ENCODE measurements around the gene CCL15.
"Not testable (repeated sequence)": the region's sequence is repeated elsewhere in the genome, so short reads cannot be mapped to it uniquely, and the experiment has no call there.

CCL15 gene

GRCh38 chr17:36008998-36009665, 7.8 kb upstream of the CCL15 start:
- no peak for DNase-seq (ENCODE audit: extremely low read depth, low read depth)
- peak; percentile 29 for TF ChIP-seq CTCF (IDR thresholded peaks at IDR 0.05; ENCODE audit: low read depth, low read length)

GRCh38 chr17:36004594-36005108, 3.3 kb upstream of the CCL15 start:
- no peak for DNase-seq (ENCODE audit: extremely low read depth, low read depth)
- no peak for TF ChIP-seq CTCF (IDR thresholded peaks at IDR 0.05; ENCODE audit: low read depth, low read length)

GRCh38 chr17:36002631-36003030, 1.3 kb upstream of the CCL15 start:
- no peak for DNase-seq (ENCODE audit: extremely low read depth, low read depth)
- TF ChIP-seq CTCF (IDR thresholded peaks at IDR 0.05; ENCODE audit: low read depth, low read length), result no peak

- TF ChIP-seq CTCF (IDR thresholded peaks at IDR 0.05; ENCODE audit: low read depth, low read length), result no peak
- DNase-seq (ENCODE audit: extremely low read depth, low read depth), result no peak
Observed at GRCh38 chr17:36001862-36002603, 680 bp upstream of the CCL15 start.

- DNase-seq (ENCODE audit: extremely low read depth, low read depth), result no peak
- TF ChIP-seq CTCF (IDR thresholded peaks at IDR 0.05; ENCODE audit: low read depth, low read length), result no peak
Observed at GRCh38 chr17:36000732-36001109, 632 bp downstream of the CCL15 start.

GRCh38 chr17:35998756-35999155, 2.6 kb downstream of the CCL15 start:
- DNase-seq (ENCODE audit: extremely low read depth, low read depth), result no peak
- TF ChIP-seq CTCF (IDR thresholded peaks at IDR 0.05; ENCODE audit: low read depth, low read length), result no peak

GRCh38 chr17:35998018-35998545, 3.3 kb downstream of the CCL15 start:
- no peak for DNase-seq (ENCODE audit: extremely low read depth, low read depth)
- TF ChIP-seq CTCF (IDR thresholded peaks at IDR 0.05; ENCODE audit: low read depth, low read length), result no peak

GRCh38 chr17:35995346-35995745, 6.0 kb downstream of the CCL15 start:
- not testable (repeated sequence) for DNase-seq (ENCODE audit: extremely low read depth, low read depth)
